NCI-H1417 (cell line): ENCODE measurements around the gene USP30.
A peak's percentile ranks its signal among the peaks of the same experiment; 100 is the strongest.
"Not testable (repeated sequence)": the region's sequence is repeated elsewhere in the genome, so short reads cannot be mapped to it uniquely, and the experiment has no call there.

ENCODE experiments used
- DNase-seq, 3 experiments: peaks; one replicate each; lab custom pipeline; 2025; lab: John Stamatoyannopoulos, UW

The USP30 gene

GRCh38 chr12:109052414-109053323 is at the start of gene USP30:
USP30 (plus strand) TSS chr12:109052576; CDS start chr12:109052679, 103 bp downstream.
- DNase-seq = peak; percentile 91 to 95 (median 91)

- DNase-seq = no peak
Observed at GRCh38 chr12:109004017-109004416, 48.4 kb upstream of the USP30 start.

GRCh38 chr12:109009766-109010165 is 42.6 kb upstream of the USP30 start:
- no peak for DNase-seq

GRCh38 chr12:109010259-109010658 is 42.1 kb upstream of the USP30 start:
- no peak for DNase-seq

GRCh38 chr12:109014984-109015765 is 37.2 kb upstream of the USP30 start:
- no peak for DNase-seq

- no peak for DNase-seq
Observed at GRCh38 chr12:109016016-109016415, 36.4 kb upstream of the USP30 start.

GRCh38 chr12:109016978-109017377 is 35.4 kb upstream of the USP30 start:
- DNase-seq = no peak

GRCh38 chr12:109018296-109018695 is 34.1 kb upstream of the USP30 start:
- DNase-seq = no peak

GRCh38 chr12:109020146-109020795 is 32.1 kb upstream of the USP30 start:
- DNase-seq = peak in 2 of 3 experiments; percentile 46 to 82

- DNase-seq = peak; percentile 88 to 96 (median 91)
Observed at GRCh38 chr12:109020796-109021380, 31.5 kb upstream of the USP30 start, which contains the start of gene SVOP. SVOP (minus strand) TSS chr12:109021068; CDS start chr12:109020868, 200 bp downstream.

- no peak for DNase-seq
Observed at GRCh38 chr12:109027767-109028166, 24.6 kb upstream of the USP30 start.

GRCh38 chr12:109028624-109029023 is 23.8 kb upstream of the USP30 start:
- not testable (repeated sequence) for DNase-seq

- DNase-seq = no peak
Observed at GRCh38 chr12:109029411-109029810, 23.0 kb upstream of the USP30 start.

GRCh38 chr12:109033239-109034196 is 18.9 kb upstream of the USP30 start:
- DNase-seq = peak in 2 of 3 experiments; percentile 18 to 64

GRCh38 chr12:109036975-109037374 is 15.4 kb upstream of the USP30 start:
- DNase-seq = no peak

GRCh38 chr12:109044241-109044640 is 8.1 kb upstream of the USP30 start:
- no peak for DNase-seq

- DNase-seq = no peak
Observed at GRCh38 chr12:109047081-109047805, 5.1 kb upstream of the USP30 start.

GRCh38 chr12:109048706-109049105 is 3.7 kb upstream of the USP30 start:
- not testable (repeated sequence) for DNase-seq

GRCh38 chr12:109049794-109050193 is 2.6 kb upstream of the USP30 start:
- not testable (repeated sequence) for DNase-seq

- no peak for DNase-seq
Observed at GRCh38 chr12:109052097-109052413, 321 bp upstream of the USP30 start.
